NCI-H1092 treated with DMSO at 0.1 percent for 48 hours (cell line): ENCODE measurements around the gene CLEC9A.

Experiments used
- DNase-seq: peaks from one replicate; lab custom pipeline; 2025; lab: John Stamatoyannopoulos, UW

CLEC9A gene

GRCh38 chr12:10110256-10110844 is 79.9 kb downstream of the CLEC9A start:
- DNase-seq, result no peak

DNA sequence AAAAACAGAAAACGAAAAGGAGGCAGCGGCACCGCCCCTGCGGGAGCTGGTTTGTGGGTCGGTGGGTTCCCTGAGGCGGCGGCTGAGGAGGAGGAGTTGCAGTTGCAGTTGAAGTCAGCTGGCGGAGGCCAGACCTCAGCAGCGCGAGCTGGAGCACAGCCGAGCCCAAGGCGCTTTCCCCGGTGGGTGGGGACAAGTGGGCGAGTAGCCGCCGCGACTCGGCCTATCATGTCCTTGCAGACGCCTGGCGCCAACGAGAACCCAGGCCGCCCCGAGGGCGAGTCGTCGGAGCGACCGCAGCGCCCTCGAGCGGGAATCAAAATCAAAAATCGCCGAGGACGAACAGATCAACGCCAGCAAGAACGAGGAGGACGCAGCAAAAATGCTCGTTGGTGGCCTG is 81.0 kb downstream of the CLEC9A start:
- DNase-seq, result no peak

- no peak for DNase-seq
Observed at GRCh38 chr12:10113075-10113474, 82.6 kb downstream of the CLEC9A start.

- DNase-seq, result no peak
Observed at GRCh38 chr12:10113920-10114319, 83.4 kb downstream of the CLEC9A start.

DNA sequence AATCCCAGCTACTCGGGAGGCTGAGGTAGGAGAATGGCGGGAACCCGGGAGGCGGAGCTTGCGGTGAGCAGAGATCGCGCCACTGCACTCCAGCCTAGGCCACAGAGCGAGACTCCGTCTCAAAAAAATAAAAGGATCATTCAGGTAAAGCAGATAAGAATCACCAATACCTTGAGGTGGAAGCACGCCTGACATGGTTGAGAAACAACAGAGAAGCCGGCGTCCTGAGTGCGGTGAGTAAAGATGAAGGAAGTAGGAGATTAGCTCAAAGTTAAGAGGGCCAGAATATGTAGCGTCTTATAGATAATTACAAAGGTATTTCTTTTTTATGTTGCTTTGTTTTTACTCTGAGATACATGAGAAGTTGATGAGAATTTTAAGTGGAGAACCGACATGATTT is 84.8 kb downstream of the CLEC9A start:
- no peak for DNase-seq
